Neural cell (in vitro differentiated cells): ENCODE results near the gene CHN1.

Source experiments
- EZH2 ChIP-seq: fragments of 200-600, 300-800 bp; shearing (Covaris generic), sonication (generic); IDR thresholded peaks from 2 replicates; pipeline ENCODE4 v1.6.1; 2014; ENCODE audit warnings: antibody characterized with exemption, low read length, borderline replicate concordance, mild to moderate bottlenecking; ENCODE audit not compliant: insufficient read depth, poor library complexity, severe bottlenecking
- MXI1 ChIP-seq: fragments of 450-650 bp; conservative IDR thresholded peaks from 2 replicates; pipeline ENCODE4 v1.6.1; 2014; ENCODE audit warnings: antibody characterized with exemption, mild to moderate bottlenecking; ENCODE audit not compliant: poor library complexity, severe bottlenecking
- POLR2AphosphoS5 ChIP-seq: IDR thresholded peaks from 2 replicates; pipeline ENCODE4 v1.6.1; 2012
- RAD21 ChIP-seq: fragments of 450-650 bp; conservative IDR thresholded peaks from 2 replicates; pipeline ENCODE4 v1.6.1; 2014; ENCODE audit warnings: antibody characterized with exemption, mild to moderate bottlenecking, moderate library complexity
- SMC3 ChIP-seq: fragments of 450-650 bp; conservative IDR thresholded peaks from 2 replicates; pipeline ENCODE4 v1.6.1; 2014; ENCODE audit warnings: antibody characterized with exemption, mild to moderate bottlenecking, moderate library complexity; ENCODE audit not compliant: poor library complexity
- TAF1 ChIP-seq: IDR thresholded peaks from 2 replicates; pipeline ENCODE4 v1.6.1; 2012; ENCODE audit warnings: low read depth
- TF ChIP-seq, protein P1 (sequence below): fragments of 450-650 bp; IDR thresholded peaks from 2 replicates; pipeline ENCODE4 v1.5.1; 2014; ENCODE audit warnings: antibody characterized with exemption, mild to moderate bottlenecking, moderate library complexity; ENCODE audit not compliant: poor library complexity, severe bottlenecking

DNA sequence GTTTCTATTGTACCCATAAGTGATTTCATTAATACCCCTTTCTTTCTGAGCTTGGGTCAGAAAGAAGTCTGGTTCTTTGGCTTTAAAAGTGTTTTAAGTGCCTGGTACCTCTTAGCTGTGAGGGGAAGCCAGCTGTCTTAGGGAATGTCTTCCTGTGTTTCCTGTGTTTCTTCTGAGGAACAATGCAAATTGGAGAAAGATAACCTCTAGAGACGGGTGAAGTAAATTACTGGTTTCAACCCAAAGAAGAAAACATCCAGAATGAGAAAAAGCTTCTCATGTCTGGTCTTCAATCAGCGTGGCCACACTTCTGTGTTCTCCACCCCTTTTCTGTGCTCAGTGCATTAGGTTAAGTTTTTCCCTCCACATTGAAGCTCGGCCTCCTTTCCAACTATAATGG, 10.2 kb upstream of the CHN1 start:
- TF ChIP-seq, protein P1, sequence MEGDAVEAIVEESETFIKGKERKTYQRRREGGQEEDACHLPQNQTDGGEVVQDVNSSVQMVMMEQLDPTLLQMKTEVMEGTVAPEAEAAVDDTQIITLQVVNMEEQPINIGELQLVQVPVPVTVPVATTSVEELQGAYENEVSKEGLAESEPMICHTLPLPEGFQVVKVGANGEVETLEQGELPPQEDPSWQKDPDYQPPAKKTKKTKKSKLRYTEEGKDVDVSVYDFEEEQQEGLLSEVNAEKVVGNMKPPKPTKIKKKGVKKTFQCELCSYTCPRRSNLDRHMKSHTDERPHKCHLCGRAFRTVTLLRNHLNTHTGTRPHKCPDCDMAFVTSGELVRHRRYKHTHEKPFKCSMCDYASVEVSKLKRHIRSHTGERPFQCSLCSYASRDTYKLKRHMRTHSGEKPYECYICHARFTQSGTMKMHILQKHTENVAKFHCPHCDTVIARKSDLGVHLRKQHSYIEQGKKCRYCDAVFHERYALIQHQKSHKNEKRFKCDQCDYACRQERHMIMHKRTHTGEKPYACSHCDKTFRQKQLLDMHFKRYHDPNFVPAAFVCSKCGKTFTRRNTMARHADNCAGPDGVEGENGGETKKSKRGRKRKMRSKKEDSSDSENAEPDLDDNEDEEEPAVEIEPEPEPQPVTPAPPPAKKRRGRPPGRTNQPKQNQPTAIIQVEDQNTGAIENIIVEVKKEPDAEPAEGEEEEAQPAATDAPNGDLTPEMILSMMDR, result no peak
- TF ChIP-seq TAF1, result no peak
- TF ChIP-seq POLR2AphosphoS5, result no peak
- TF ChIP-seq EZH2, result no peak
- TF ChIP-seq RAD21, result no peak
- no peak for TF ChIP-seq SMC3
- TF ChIP-seq MXI1, result no peak
